Measurements from ENCODE around the gene SPRY4. TPM values are rescaled to one million over a fixed set of nuclear protein-coding genes. Genes with fewer than 3 reads are reported as not detected.
A peak's percentile ranks its signal among the peaks of the same experiment; 100 is the strongest.
"Not testable (repeated sequence)": the region's sequence is repeated elsewhere in the genome, so short reads cannot be mapped to it uniquely, and the experiment has no call there.

SPRY4 gene
- total RNA-seq, 1 experiment from 2014 or later = 7.7 TPM

- intact Hi-C loops (cut with micrococcal nuclease; ENCODE audit: unreplicated experiment) = no loop called here
- BruUV-seq (replicated peaks) = no TSS peak
- ChIA-PET CTCF (no interaction called here), POLR2A (no interaction called here)
- TF ChIP-seq CTCF (IDR thresholded peaks at IDR 0.05; ENCODE audit: insufficient read depth in 1 of 2, low read depth in 1 of 2, low read length in 1 of 2, severe bottlenecking in 1 of 2, unreplicated experiment in 1 of 2) = no peak
- Mint-ChIP-seq H3K4me3 (ENCODE audit: unreplicated experiment) (no peak overlapping the region), H3K4me1 (ENCODE audit: low read depth, unreplicated experiment) (peaks cover 18% of the 10 kb centered on the region), H3K36me3 (ENCODE audit: insufficient read depth, unreplicated experiment) (no peaks in the 10 kb centered on the region), H3K9me3 (ENCODE audit: unreplicated experiment) (no peaks in the 10 kb centered on the region), H3K27me3 (ENCODE audit: insufficient read depth, unreplicated experiment) (no peaks in the 10 kb centered on the region), H3K27ac (ENCODE audit: unreplicated experiment) (peak overlapping the region; percentile 16)
- DNase-seq = no peak
- no peaks in the 10 kb centered on the region for H3K27me3 ChIP-seq (replicated peaks; ENCODE audit: control insufficient read depth, insufficient read depth, low read length)
- peaks cover 23% of the 10 kb centered on the region for H3K4me1 ChIP-seq
- no peak overlapping the region for H3K4me3 ChIP-seq (ENCODE audit: low read depth, low read length)
- no peaks in the 10 kb centered on the region for H3K36me3 ChIP-seq (ENCODE audit: control insufficient read depth, insufficient read depth, low read length)
- H3K9me3 ChIP-seq = no peaks in the 10 kb centered on the region
Measured at GRCh38 chr5:142277796-142278195, 47.0 kb downstream of the SPRY4 start.

- Mint-ChIP-seq H3K27me3 (ENCODE audit: insufficient read depth, unreplicated experiment) (no peaks in the 10 kb centered on the region), H3K27ac (ENCODE audit: unreplicated experiment) (no peak overlapping the region), H3K4me1 (ENCODE audit: low read depth, unreplicated experiment) (peaks cover 18% of the 10 kb centered on the region), H3K36me3 (ENCODE audit: insufficient read depth, unreplicated experiment) (no peaks in the 10 kb centered on the region), H3K4me3 (ENCODE audit: unreplicated experiment) (no peak overlapping the region), H3K9me3 (ENCODE audit: unreplicated experiment) (no peaks in the 10 kb centered on the region)
- DNase-seq = no peak
- ChIA-PET POLR2A (interaction anchor here (0.6 kb wide), 1 partner anchor 14 kb away, joined by 3 read pairs; no protein-coding TSS in a partner anchor), CTCF (no interaction called here)
- no peak overlapping the region for H3K4me3 ChIP-seq (ENCODE audit: low read depth, low read length)
- TF ChIP-seq CTCF (IDR thresholded peaks at IDR 0.05; ENCODE audit: insufficient read depth in 1 of 2, low read depth in 1 of 2, low read length in 1 of 2, severe bottlenecking in 1 of 2, unreplicated experiment in 1 of 2) = no peak
- BruUV-seq (replicated peaks) = no TSS peak
- H3K27me3 ChIP-seq (replicated peaks; ENCODE audit: control insufficient read depth, insufficient read depth, low read length) = no peaks in the 10 kb centered on the region
- H3K9me3 ChIP-seq = no peaks in the 10 kb centered on the region
- H3K4me1 ChIP-seq = peaks cover 23% of the 10 kb centered on the region
- no peaks in the 10 kb centered on the region for H3K36me3 ChIP-seq (ENCODE audit: control insufficient read depth, insufficient read depth, low read length)
- intact Hi-C loops (cut with micrococcal nuclease; ENCODE audit: unreplicated experiment) = no loop called here
Measured at GRCh38 chr5:142276517-142276916, 48.3 kb downstream of the SPRY4 start.

GRCh38 chr5:142275496-142275895 is 49.3 kb downstream of the SPRY4 start:
- H3K4me1 Mint-ChIP-seq (ENCODE audit: low read depth, unreplicated experiment) = peaks cover 18% of the 10 kb centered on the region
- ChIA-PET POLR2A (no interaction called here), CTCF (no interaction called here)
- no peaks in the 10 kb centered on the region for H3K27me3 ChIP-seq (replicated peaks; ENCODE audit: control insufficient read depth, insufficient read depth, low read length)
- no peak overlapping the region for H3K4me3 ChIP-seq (ENCODE audit: low read depth, low read length)
- DNase-seq = no peak
- no peak for TF ChIP-seq CTCF (IDR thresholded peaks at IDR 0.05; ENCODE audit: insufficient read depth in 1 of 2, low read depth in 1 of 2, low read length in 1 of 2, severe bottlenecking in 1 of 2, unreplicated experiment in 1 of 2)
- no TSS peak for BruUV-seq (replicated peaks)
- no peaks in the 10 kb centered on the region for H3K9me3 ChIP-seq
- no peaks in the 10 kb centered on the region for H3K9me3 Mint-ChIP-seq (ENCODE audit: unreplicated experiment)
- H3K4me1 ChIP-seq = peaks cover 23% of the 10 kb centered on the region
- H3K27ac Mint-ChIP-seq (ENCODE audit: unreplicated experiment) = no peak overlapping the region
- intact Hi-C loops (cut with micrococcal nuclease; ENCODE audit: unreplicated experiment) = no loop called here
- H3K36me3 ChIP-seq (ENCODE audit: control insufficient read depth, insufficient read depth, low read length) = no peaks in the 10 kb centered on the region
- no peak overlapping the region for H3K4me3 Mint-ChIP-seq (ENCODE audit: unreplicated experiment)
- H3K27me3 Mint-ChIP-seq (ENCODE audit: insufficient read depth, unreplicated experiment) = no peaks in the 10 kb centered on the region
- no peaks in the 10 kb centered on the region for H3K36me3 Mint-ChIP-seq (ENCODE audit: insufficient read depth, unreplicated experiment)

GRCh38 chr5:142272596-142272995 is 52.2 kb downstream of the SPRY4 start:
- intact Hi-C loops (cut with micrococcal nuclease; ENCODE audit: unreplicated experiment); H3K27me3 ChIP-seq (replicated peaks; ENCODE audit: control insufficient read depth, insufficient read depth, low read length); H3K9me3 ChIP-seq; H3K4me1 ChIP-seq; H3K27ac Mint-ChIP-seq (ENCODE audit: unreplicated experiment); H3K4me1 Mint-ChIP-seq (ENCODE audit: low read depth, unreplicated experiment); H3K27me3 Mint-ChIP-seq (ENCODE audit: insufficient read depth, unreplicated experiment); BruUV-seq (replicated peaks); H3K4me3 Mint-ChIP-seq (ENCODE audit: unreplicated experiment); POLR2A ChIA-PET; H3K36me3 ChIP-seq (ENCODE audit: control insufficient read depth, insufficient read depth, low read length); H3K9me3 Mint-ChIP-seq (ENCODE audit: unreplicated experiment); H3K36me3 Mint-ChIP-seq (ENCODE audit: insufficient read depth, unreplicated experiment); H3K4me3 ChIP-seq (ENCODE audit: low read depth, low read length); DNase-seq: not testable (repeated sequence)
- CTCF ChIA-PET = interaction anchor here (0.7 kb wide), 1 partner anchor 121 kb away, joined by 3 read pairs; no protein-coding TSS in a partner anchor

GRCh38 chr5:142264084-142264483 is 60.7 kb downstream of the SPRY4 start:
- CTCF ChIA-PET; BruUV-seq (replicated peaks); H3K9me3 Mint-ChIP-seq (ENCODE audit: unreplicated experiment); H3K27me3 ChIP-seq (replicated peaks; ENCODE audit: control insufficient read depth, insufficient read depth, low read length); intact Hi-C loops (cut with micrococcal nuclease; ENCODE audit: unreplicated experiment); H3K27me3 Mint-ChIP-seq (ENCODE audit: insufficient read depth, unreplicated experiment); H3K4me1 Mint-ChIP-seq (ENCODE audit: low read depth, unreplicated experiment); POLR2A ChIA-PET; H3K9me3 ChIP-seq; H3K4me3 ChIP-seq (ENCODE audit: low read depth, low read length); H3K27ac Mint-ChIP-seq (ENCODE audit: unreplicated experiment); H3K36me3 Mint-ChIP-seq (ENCODE audit: insufficient read depth, unreplicated experiment); DNase-seq; H3K36me3 ChIP-seq (ENCODE audit: control insufficient read depth, insufficient read depth, low read length); H3K4me3 Mint-ChIP-seq (ENCODE audit: unreplicated experiment): not testable (repeated sequence)
- H3K4me1 ChIP-seq = peaks cover 14% of the 10 kb centered on the region; the same call in 1 of the 2 replicates
